ENCODE measurements around the gene TRUB2. TPM values are rescaled to one million over a fixed set of nuclear protein-coding genes. Genes with fewer than 3 reads are reported as not detected.

Gene TRUB2
- polyA plus RNA-seq, 1 experiment: 25.9 TPM

DNA sequence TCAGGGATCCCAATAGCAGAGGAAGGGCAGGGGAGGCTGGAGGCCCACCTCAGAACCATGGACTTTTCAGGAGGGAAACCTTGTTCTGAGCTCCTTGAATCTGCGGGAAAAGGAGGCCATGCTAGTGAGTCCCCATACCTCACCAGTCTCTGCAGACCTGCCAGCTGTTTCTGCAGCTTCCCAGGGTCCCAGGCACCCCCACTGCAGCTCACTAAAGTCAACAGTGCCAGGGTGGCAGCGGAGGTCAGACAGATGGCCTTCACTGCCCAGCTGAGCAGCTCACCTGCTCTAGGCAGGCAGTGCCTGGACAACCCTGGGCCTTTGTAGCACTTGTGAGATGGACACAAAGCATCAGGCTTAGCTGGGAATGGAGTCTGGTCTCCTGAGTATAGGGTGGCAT, 13.7 kb upstream of the TRUB2 start:
- ChIA-PET POLR2A (no interaction called here), CTCF (interaction anchor here (1.6 to 2.9 kb wide), 2 partner anchors 40 to 145 kb away, joined by 4 to 15 read pairs; no protein-coding TSS in a partner anchor)
- Histone ChIP-seq H3K27me3 (ENCODE audit: control insufficient read depth, insufficient read depth, low read length) (no peaks in the 10 kb centered on the region), H3K36me3 (ENCODE audit: control insufficient read depth, insufficient read depth, low read length) (peaks cover 10% of the 10 kb centered on the region), H3K4me3 (ENCODE audit: low read depth, low read length) (no peak overlapping the region)
- no peak for DNase-seq (ENCODE audit: low read depth)
- no peak for TF ChIP-seq CTCF (IDR thresholded peaks at IDR 0.05; ENCODE audit: insufficient read depth, low read depth, low read length)

DNA sequence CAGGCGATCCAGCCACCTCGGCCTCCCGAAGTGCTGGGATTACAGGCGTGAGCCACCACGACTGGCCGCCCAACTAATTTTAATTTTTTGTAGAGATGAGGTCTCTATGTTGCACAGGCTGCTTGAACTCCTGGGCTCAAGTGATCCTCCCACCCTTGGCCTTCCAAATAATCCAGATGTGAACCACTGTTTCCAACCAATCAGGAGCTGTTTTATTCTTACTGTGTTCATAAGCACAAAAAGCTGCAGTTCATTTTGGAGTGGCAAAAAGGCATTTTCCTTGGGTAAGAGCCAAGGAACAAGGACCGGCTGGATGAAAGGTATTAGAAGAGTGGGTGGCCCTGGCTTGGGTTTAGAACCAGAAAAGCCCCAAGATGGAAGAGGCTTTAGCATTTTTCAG, 12.9 kb upstream of the TRUB2 start:
- no peak for DNase-seq (ENCODE audit: low read depth)
- CTCF ChIA-PET: interaction anchor here (2.9 kb wide), 1 partner anchor 39 kb away, joined by 15 read pairs; no protein-coding TSS in a partner anchor

GRCh38 chr9:128333451-128333869, 11.2 kb upstream of the TRUB2 start:
- no peak for TF ChIP-seq CTCF (IDR thresholded peaks at IDR 0.05; ENCODE audit: insufficient read depth, low read depth, low read length)
- Histone ChIP-seq H3K36me3 (ENCODE audit: control insufficient read depth, insufficient read depth, low read length) (peaks cover 10% of the 10 kb centered on the region), H3K4me3 (ENCODE audit: low read depth, low read length) (no peak overlapping the region), H3K27me3 (ENCODE audit: control insufficient read depth, insufficient read depth, low read length) (no peaks in the 10 kb centered on the region)
- DNase-seq (ENCODE audit: low read depth): no peak
- ChIA-PET POLR2A (no interaction called here), CTCF (interaction anchor here (0.8 to 1.7 kb wide), 3 partner anchors 8 to 38 kb away, joined by 3 to 7 read pairs (median 4); no protein-coding TSS in a partner anchor)

More for the DNA sequence above, 12.9 kb upstream of the TRUB2 start:
- no peak overlapping the region for H3K4me3 ChIP-seq (ENCODE audit: low read depth, low read length)
- TF ChIP-seq CTCF (IDR thresholded peaks at IDR 0.05; ENCODE audit: insufficient read depth, low read depth, low read length): no peak
- POLR2A ChIA-PET: no interaction called here
- H3K36me3 ChIP-seq (ENCODE audit: control insufficient read depth, insufficient read depth, low read length): peaks cover 10% of the 10 kb centered on the region
- H3K27me3 ChIP-seq (ENCODE audit: control insufficient read depth, insufficient read depth, low read length): no peaks in the 10 kb centered on the region

GRCh38 chr9:128325629-128326028, 3.4 kb upstream of the TRUB2 start:
- Histone ChIP-seq H3K4me3 (ENCODE audit: low read depth, low read length) (no peak overlapping the region), H3K27me3 (ENCODE audit: control insufficient read depth, insufficient read depth, low read length) (no peaks in the 10 kb centered on the region), H3K36me3 (ENCODE audit: control insufficient read depth, insufficient read depth, low read length) (peaks cover 9% of the 10 kb centered on the region)
- CTCF ChIA-PET: interaction anchor here (0.9 kb wide), 1 partner anchor 30 kb away, joined by 3 read pairs; no protein-coding TSS in a partner anchor
- POLR2A ChIA-PET: no interaction called here
- DNase-seq (ENCODE audit: low read depth): no peak
- TF ChIP-seq CTCF (IDR thresholded peaks at IDR 0.05; ENCODE audit: insufficient read depth, low read depth, low read length): no peak

DNA sequence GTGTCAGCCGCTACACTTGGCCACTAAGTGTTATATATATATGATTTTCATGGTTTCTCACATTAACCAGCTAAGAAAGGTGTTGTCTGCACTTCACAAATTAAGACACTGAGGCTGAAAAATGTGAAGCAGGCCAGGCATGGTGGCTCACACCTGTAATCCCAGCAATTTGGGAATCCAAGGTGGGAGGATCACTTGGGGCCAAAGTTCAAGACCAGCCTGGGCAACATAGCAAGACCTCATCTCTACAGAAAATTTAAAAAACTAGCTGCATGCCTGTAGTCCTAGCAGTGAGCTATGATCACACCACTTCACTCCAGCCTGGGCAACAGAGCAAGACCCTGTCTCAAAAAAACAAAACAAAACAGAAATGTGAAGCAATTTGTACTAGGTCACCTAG, 2.2 kb upstream of the TRUB2 start:
- ChIA-PET POLR2A (no interaction called here), CTCF (interaction anchor here (1.6 kb wide), 1 partner anchor 10 kb away, joined by 4 read pairs; no protein-coding TSS in a partner anchor)
- Histone ChIP-seq H3K4me3 (ENCODE audit: low read depth, low read length) (no peak overlapping the region), H3K27me3 (ENCODE audit: control insufficient read depth, insufficient read depth, low read length) (no peaks in the 10 kb centered on the region), H3K36me3 (ENCODE audit: control insufficient read depth, insufficient read depth, low read length) (peaks cover 9% of the 10 kb centered on the region)
- no peak for DNase-seq (ENCODE audit: low read depth)
- TF ChIP-seq CTCF (IDR thresholded peaks at IDR 0.05; ENCODE audit: insufficient read depth, low read depth, low read length): no peak

All from BJ (cell line).